Smooth muscle cell of the brain vasculature (primary cell): ENCODE data around the gene TMSB4Y.

Experiments
- DNase-seq: peaks from one replicate; pipeline ENCODE4 v3.0.0-alpha.2; 2012; ENCODE audit warnings: low read depth, low spot score

TMSB4Y gene

DNA sequence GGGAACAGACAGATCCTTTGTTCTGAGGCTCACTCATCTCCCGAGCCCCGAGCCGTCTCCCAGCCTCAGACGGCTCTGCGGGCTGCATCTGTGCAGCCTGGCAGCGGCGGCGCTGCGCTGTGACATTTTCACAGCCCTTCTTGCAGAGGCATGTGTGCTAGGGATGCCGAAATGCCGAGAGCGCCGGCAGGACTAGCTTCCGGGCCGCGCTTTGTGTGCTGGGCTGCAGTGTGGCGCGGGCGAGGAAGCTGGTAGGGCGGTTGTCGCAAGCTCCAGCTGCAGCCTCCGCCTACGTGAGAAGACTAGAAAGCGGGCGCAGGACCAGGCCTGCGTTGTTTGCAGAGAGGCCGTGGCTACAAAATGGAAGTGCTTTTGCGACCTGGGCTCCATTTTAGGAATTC is at the start of gene TMSB4Y:
TMSB4Y (plus strand) TSS at position 332 of the 401 bp plus-strand sequence.
- no peak for DNase-seq

DNA sequence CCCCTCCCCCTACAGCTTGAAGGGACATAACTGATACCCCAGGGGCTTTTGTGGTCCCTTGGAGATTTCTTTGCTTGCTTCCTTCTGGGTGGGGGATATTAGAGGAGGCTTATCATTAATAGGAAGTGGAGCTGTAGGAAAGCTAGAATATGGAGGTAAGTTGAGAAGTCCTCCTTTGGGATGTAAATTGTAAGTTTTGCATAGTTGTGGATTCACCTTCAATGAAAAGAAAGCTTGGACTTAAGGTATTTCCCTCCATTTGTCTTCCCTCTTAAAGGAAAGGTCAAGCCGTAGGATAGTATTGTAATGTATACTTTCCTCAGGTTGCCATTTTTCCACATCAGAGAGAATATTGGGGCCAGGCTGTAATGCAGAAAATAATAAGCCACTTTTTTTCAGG is 39.5 kb upstream of the TMSB4Y start:
- DNase-seq: no peak

DNA sequence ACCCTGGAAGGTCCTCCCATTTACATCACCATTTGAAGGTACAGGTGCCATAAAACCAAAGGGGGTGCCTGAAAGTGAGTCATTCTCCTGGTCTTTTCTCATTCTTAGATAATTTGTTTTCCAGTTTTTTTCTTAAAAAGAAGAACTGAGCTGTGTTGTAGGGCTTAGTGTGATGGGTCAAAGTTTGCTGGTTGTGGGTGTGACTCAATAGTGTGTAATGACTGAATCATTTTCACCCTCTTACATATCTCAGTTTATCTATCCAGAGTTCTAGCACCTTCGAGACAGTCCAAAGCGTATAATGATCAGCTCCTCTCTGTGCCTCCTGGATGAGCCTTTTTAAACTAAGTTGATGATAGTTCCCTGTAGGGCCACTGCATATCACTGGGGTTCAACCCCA is 32.6 kb upstream of the TMSB4Y start:
- no peak for DNase-seq

DNA sequence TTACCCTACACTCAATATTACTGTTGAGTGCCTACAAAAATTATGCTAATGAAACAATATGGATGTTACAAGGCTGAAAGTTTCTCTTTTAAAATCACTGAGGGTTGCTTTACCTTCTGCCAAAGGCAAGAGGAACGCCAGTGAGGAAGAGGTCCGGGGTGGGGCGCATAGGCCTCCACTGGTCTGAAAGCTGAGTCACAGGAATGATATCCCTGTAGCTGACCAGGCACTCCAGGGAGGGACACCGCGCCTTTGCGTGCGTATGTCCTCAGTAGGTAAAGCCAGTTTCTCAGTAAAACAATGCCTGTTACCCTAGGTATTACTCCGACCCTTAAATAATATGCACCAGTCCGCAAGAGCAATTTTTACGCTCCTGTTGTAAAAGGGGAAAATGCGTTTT is 1.4 kb upstream of the TMSB4Y start:
- no peak for DNase-seq

DNA sequence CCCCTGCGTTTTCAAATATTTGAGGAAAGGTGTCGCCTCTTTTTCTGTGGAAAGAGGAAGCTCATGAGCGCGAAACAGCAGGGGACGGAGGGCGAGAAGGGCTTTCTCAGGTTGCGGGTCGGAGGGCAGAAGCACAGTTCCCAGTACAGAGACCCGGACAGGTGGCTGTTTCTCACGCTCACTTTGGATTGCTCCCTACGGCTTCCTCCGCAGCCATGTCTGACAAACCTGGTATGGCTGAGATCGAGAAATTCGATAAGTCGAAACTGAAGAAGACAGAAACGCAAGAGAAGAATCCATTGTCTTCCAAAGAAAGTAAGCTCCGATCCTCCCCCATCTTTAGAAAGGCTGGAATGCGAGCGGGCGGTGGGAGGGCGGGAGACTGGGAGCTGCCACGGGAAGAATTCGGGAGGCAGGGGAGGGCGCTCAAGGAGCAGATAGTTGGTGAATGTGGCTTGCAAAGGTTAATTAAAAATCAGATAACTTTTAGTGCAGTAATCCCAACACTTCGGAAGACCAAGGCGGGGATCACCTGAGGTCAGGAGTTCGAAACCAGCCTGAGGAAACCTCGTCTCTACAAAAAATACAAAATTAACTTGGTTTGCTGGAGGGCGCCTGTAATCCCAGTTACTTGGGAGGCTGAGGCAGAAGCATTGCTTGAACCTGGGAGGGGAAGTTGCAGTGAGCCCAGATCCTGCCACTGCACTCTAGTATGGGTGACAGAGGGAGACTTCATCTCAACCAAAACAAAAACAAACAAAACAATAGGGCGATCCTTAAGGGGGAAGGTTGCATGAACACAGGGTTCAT is 627 bp downstream of the TMSB4Y start:
- no peak for DNase-seq

DNA sequence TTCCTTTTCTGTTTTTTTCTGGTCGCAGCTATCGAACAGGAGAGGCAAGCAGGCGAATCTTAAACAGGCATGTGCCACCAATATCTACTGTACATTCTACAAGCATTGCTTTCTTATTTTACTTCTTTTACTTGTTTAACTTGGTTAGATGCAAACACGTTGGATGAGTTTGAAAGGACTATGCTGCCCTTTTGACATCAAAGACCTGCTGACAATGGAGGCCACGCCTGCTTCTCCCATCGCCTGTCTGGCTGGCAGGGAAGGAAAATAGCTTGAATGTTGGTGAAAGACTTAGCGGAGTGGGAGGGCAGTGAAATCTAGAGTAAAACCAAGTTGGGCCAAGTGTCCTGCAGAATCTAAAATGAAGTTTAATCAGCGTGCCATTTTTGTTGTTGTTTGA is 1.5 kb downstream of the TMSB4Y start:
- no peak for DNase-seq

DNA sequence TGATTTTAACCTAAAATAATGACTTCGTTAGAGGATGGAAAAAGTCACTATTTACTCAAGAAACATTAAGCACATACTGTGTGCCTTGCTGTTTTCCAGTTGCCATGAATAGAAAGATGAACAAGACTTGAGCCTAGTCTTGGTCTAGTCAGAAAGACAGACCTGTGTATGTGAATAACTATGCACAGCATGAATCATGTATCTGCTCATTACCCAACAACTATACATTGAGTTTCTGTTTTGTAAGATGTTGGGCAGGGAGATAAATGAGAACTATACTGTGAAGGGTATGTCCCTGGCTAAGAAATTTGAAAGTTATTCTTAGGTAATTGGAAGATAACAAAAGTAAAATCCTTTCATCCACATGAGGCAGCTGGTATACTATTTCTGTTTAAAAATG is 4.3 kb downstream of the TMSB4Y start:
- DNase-seq: no peak

DNA sequence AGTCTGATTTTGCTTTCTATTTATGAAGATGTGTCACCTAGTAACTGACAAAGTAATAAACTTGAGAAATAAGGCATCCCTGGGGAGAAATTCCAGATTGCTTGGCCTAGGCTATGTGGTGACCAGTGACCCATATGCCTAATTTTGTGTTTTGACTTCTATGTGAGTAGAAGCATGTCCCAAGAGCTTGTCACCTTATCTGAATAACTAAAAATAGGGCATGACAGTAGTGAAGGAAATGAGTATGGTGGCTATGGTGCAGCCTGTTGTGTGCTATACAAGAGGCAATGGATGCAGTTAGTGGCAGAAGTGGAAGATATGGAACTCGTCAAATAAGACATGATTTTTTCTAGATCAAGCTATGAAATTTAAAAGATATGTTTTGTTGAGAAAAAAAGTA is 15.3 kb downstream of the TMSB4Y start:
- no peak for DNase-seq

DNA sequence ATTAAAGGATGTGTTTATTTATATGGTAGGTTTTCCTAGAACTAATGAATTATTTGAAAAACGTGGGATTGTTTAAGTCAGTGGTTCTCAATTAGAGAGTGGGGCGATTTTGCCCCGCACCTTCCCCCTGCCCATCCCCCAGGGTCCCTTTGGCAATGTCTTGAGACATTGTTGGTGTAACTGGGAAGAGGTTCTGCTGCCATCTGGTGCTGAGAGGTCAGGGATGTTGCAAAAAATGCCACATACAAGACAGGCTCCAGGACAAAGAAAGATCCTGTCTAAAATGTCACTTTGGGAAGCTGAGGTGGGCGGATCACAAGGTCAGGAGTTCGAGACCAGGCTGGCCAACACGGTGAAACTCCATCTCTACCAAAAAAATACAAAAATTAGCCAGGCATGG is 25.8 kb downstream of the TMSB4Y start:
- DNase-seq: no peak

DNA sequence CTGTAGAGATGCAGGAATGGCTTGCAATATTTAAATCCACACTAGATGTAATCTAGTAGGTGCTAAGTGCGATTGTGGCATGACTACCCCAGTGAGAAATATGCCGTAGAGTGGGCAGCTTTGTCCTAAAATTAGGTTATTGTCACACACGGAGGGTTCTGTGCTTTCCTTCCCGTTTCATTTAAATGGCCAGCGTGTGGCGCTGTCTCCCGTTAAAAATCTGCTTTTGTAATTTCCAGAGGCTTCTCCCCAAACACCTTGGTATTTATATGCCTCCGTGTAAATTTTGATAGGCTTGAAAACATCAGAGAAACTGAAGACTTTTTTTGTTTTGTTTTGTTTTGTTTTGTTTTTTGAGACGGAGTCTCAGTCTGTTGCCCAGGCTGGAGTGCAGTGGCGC is 34.9 kb downstream of the TMSB4Y start:
- no peak for DNase-seq

DNA sequence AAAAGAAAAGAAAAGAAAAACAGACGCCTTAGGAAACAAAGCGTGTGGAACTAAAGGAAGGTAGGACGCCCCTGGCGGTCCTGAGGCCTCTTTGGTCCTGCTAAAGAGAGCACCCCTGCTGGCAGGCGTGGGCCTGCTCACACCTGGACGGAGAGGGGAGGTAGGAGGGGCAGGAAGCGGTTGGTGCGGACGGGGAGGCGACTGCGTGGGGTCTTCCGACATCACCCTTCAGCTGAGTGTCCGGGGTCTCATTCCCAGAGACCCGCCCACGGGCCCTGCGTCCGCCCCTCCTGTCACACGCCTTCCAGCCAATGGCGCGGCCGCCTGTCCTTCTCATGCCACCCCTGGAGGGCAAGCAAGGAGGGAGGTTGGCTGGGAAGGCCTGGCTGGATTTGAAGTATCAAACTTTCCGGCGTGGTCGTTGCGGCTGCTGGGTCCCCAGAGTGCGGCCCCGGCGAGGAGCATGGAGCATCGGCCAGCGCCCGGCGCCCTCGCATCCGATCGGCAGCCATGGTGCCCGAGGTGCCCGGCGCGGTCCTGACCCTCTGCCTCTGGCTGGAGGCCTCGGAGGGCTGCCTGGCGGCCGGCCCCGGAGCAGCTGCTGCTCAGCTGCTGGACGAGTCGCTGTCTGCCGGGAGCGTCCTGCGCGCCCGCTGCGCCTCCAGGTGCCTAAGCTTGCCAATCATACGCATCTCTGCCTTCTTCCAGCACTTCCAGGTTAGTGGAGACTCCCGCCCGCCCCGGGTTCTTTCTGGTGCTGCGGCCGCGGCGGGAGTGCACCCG is 47.8 kb downstream of the TMSB4Y start:
- DNase-seq: no peak

DNA sequence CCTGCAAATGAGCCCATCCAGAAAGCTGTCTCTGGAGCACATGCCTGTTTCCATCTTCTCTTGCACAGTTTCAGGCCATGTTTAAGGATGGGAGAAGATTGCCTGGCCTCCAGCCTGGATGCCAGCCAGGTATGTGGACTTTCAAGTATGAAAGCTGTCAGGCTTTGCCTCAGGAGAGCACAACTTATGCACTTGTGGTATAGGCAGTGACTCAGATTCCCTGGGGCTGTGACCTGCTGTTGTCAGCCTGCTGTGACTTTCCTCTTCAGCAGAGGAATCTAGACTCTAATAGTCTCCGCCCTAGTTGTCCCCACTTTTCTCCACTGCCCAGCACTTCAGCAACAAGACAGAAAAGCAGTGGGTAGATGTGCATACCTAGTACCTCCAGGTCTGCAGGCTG is 51.0 kb downstream of the TMSB4Y start:
- no peak for DNase-seq
